ENCODE results near the gene FLT4.

DNA sequence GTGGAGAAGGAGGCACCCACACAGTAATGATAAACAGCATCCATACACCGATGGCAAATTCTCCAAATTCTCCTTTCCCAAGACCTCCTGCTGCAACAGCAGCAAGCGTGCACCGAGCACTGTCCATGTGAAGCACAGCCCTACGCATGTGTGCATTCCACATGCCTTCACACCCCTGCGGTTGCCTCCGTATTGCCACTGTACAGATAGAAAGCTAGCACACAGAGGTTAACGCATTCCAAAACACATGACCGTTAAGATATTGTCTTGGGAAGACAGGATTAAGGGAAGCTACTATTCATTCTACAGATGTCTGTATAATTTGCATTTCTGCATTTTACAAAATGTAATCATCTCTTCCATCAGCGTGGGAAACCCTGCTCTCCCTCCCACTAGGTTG is 6.6 kb downstream of the FLT4 start:
- TF ChIP-seq, protein P1, sequence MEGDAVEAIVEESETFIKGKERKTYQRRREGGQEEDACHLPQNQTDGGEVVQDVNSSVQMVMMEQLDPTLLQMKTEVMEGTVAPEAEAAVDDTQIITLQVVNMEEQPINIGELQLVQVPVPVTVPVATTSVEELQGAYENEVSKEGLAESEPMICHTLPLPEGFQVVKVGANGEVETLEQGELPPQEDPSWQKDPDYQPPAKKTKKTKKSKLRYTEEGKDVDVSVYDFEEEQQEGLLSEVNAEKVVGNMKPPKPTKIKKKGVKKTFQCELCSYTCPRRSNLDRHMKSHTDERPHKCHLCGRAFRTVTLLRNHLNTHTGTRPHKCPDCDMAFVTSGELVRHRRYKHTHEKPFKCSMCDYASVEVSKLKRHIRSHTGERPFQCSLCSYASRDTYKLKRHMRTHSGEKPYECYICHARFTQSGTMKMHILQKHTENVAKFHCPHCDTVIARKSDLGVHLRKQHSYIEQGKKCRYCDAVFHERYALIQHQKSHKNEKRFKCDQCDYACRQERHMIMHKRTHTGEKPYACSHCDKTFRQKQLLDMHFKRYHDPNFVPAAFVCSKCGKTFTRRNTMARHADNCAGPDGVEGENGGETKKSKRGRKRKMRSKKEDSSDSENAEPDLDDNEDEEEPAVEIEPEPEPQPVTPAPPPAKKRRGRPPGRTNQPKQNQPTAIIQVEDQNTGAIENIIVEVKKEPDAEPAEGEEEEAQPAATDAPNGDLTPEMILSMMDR (IDR thresholded peaks at IDR 0.05; ENCODE audit: low read length) = no peak
- TF ChIP-seq EZH2 (IDR thresholded peaks at IDR 0.05; ENCODE audit: borderline replicate concordance, low read length) = no peak
